ENCODE results near the gene TBX6.

DNA sequence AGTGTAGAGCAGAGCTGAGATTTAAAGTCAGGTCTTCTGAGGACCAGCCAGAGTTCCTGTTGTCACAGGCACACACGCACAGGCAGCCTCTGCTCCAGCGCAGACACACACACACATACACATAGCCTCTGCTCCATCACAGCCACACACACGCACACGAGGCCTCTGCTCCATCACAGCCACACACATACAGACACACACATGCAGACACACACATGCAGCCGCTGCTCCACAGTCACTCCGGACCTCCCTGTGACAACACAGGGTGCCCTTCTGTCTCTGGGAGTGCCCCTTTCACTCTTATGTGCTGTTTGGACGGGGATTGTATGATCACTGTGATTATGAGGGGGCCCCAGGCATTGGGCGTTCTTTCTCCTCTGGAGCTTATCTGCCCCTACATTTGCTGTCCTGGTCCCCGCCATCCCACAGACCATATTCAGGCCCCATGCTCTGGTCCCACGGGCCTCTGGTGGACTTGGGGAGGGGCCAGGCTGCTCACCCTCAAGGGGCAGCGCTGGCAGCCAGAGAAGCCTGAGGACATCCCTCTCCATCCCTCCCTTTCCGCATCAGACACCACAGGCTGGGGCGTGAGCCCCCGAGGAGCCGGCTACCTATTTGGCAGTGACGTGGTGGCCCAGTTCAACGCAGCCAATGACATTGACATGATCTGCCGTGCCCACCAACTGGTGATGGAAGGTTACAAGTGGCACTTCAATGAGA lies 7.5 kb downstream of the TBX6 start:
- TF ChIP-seq, protein P1, sequence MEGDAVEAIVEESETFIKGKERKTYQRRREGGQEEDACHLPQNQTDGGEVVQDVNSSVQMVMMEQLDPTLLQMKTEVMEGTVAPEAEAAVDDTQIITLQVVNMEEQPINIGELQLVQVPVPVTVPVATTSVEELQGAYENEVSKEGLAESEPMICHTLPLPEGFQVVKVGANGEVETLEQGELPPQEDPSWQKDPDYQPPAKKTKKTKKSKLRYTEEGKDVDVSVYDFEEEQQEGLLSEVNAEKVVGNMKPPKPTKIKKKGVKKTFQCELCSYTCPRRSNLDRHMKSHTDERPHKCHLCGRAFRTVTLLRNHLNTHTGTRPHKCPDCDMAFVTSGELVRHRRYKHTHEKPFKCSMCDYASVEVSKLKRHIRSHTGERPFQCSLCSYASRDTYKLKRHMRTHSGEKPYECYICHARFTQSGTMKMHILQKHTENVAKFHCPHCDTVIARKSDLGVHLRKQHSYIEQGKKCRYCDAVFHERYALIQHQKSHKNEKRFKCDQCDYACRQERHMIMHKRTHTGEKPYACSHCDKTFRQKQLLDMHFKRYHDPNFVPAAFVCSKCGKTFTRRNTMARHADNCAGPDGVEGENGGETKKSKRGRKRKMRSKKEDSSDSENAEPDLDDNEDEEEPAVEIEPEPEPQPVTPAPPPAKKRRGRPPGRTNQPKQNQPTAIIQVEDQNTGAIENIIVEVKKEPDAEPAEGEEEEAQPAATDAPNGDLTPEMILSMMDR (IDR thresholded peaks at IDR 0.05): no peak
- TF ChIP-seq POLR2A (IDR thresholded peaks at IDR 0.05): no peak
- TF ChIP-seq POLR2AphosphoS5 (IDR thresholded peaks at IDR 0.05): no peak
- no peak for TF ChIP-seq EP300 (IDR thresholded peaks at IDR 0.05)

All from sigmoid colon (tissue), 4 donors.